Subcutaneous abdominal adipose tissue (tissue), 5 donors: Measurements from ENCODE around the gene LDLRAD3.

Experiments used
- H3K27ac ChIP-seq: one replicate; pipeline ENCODE4 v1.7.0; 2013; ENCODE audit warnings: low read depth, mild to moderate bottlenecking, inconsistent platforms, low read length, moderate library complexity
- H3K27me3 ChIP-seq, 5 donors: one replicate each; pipeline ENCODE4 v1.7.0; 2013; ENCODE audit warnings: low read length in 5 of 5, inconsistent platforms in 1 of 5; ENCODE audit not compliant: control insufficient read depth in 5 of 5, insufficient read depth in 4 of 5
- H3K36me3 ChIP-seq, 5 donors: one replicate each; pipeline ENCODE4 v1.7.0; 2013; ENCODE audit warnings: low read length in 5 of 5; ENCODE audit not compliant: control insufficient read depth in 5 of 5, insufficient read depth in 5 of 5
- H3K4me1 ChIP-seq, 5 donors: one replicate each; pipeline ENCODE4 v1.7.0; 2013; ENCODE audit warnings: low read length in 5 of 5, mild to moderate bottlenecking in 3 of 5, moderate library complexity in 1 of 5; ENCODE audit not compliant: control insufficient read depth in 5 of 5, insufficient read depth in 5 of 5
- H3K4me3 ChIP-seq, 5 donors: one replicate each; pipeline ENCODE4 v1.7.0; 2013; ENCODE audit warnings: low read length in 5 of 5, low read depth in 1 of 5
- H3K9ac ChIP-seq, 5 donors: one replicate each; pipeline ENCODE4 v1.7.0; 2013; ENCODE audit warnings: low read length in 5 of 5, mild to moderate bottlenecking in 4 of 5, moderate library complexity in 3 of 5
- H3K9me3 ChIP-seq, 5 donors: one replicate each; pipeline ENCODE4 v1.7.0; 2013; ENCODE audit warnings: low read length in 5 of 5; ENCODE audit not compliant: control insufficient read depth in 5 of 5
- donor health status: healthy.
- donor health status: healthy.
- donor health status: healthy.
- donor health status: healthy.
- donor health status: healthy.

Gene LDLRAD3

DNA sequence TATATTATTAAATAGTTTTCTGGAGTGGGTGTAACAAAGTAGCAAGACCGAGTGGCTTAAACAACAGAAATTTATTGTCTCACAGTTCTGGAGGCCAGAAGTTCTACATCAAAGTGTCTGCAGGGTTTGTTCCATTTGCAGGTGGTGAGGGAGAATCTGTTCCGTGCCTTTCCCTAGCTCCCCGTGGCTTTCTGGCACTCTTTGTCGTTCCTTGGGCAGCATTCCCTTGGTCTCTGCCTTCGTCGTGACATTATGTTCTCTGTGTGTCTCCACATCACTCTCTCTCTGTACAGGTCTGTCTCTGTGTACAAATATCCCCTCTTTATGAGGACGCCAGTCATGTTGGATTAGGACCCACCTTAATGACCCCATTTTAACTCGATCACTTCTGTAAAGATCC is 38.2 kb downstream of the LDLRAD3 start:
- Histone ChIP-seq H3K9me3 (no peaks in the 10 kb centered on the region), H3K4me3 (no peak overlapping the region), H3K4me1 (peaks cover 0 to 50% (median 13%) of the 10 kb centered on the region in 5 donors), H3K9ac (no peak overlapping the region), H3K27me3 (no peaks in the 10 kb centered on the region), H3K27ac (peak overlapping the region; percentile 49), H3K36me3 (no peaks in the 10 kb centered on the region)

DNA sequence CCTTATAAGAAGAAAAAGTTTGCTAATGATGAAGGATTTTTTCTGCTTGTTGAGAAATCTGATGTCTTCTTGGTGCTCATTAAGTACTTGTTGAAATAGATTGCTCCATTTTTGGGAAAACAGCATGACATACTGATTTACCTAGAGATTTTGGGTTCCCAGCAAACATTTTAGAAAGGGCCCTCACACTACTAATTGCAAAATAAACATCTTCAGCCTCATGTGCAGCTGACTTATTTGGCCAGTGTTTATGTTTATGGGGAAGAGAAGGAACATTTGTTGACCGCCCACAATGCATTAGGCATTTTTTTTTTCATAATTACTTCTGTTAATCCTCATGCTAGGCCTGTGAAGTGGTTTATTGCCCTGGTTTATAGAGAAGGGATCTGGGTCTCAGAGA is 40.1 kb downstream of the LDLRAD3 start:
- no peak overlapping the region for H3K27ac ChIP-seq

DNA sequence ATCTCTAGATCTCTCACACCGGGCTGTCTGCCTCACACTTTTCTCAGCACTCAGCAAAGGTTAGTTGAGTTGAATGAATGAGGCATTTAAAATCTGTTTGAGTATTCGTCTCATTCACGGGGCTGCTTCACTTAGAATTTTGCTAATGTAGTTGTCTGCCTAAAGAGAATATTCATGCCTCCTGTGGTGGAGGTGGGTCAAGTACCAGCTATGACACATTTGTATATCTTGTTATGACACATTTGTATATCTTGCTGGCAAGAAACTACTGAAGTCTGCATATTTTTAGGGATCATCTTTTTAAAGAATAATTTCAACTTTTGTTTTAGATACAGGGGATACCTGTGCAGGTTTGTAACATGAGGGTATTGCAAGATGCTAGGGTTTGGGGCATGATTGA is 43.1 kb downstream of the LDLRAD3 start:
- Histone ChIP-seq H3K9ac (no peak overlapping the region), H3K4me1 (peaks cover 0 to 33% (median 7%) of the 10 kb centered on the region in 5 donors), H3K36me3 (no peaks in the 10 kb centered on the region)

More for the DNA sequence above, 40.1 kb downstream of the LDLRAD3 start:
- Histone ChIP-seq H3K4me1 (peaks cover 0 to 50% (median 13%) of the 10 kb centered on the region in 5 donors), H3K9me3 (no peaks in the 10 kb centered on the region), H3K27me3 (no peaks in the 10 kb centered on the region), H3K36me3 (no peaks in the 10 kb centered on the region), H3K9ac (no peak overlapping the region), H3K4me3 (no peak overlapping the region)

DNA sequence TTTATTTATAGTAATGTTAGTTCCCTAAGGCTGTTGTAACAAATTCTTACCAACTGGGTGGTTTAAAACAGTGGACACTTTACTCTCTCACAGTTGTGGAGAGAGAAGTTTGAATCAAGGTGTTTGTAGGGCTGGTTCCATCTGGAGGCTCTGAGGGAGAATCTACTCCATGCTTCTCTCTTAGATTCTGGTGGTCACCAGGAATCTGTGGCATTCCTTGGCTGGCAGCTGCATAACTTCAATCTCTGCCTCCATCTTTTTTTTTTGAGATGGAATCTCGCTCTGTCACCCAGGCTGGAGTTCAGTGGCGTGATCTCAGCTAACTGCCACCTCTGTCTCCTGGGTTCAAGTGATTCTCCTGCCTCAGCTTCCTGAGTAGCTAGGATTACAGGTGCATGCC is 46.3 kb downstream of the LDLRAD3 start:
- Histone ChIP-seq H3K27ac (no peak overlapping the region), H3K27me3 (no peaks in the 10 kb centered on the region), H3K9ac (no peak overlapping the region), H3K4me3 (no peak overlapping the region), H3K4me1 (peaks cover 0 to 14% (median 0%) of the 10 kb centered on the region in 5 donors), H3K36me3 (no peaks in the 10 kb centered on the region), H3K9me3 (no peaks in the 10 kb centered on the region)

More for the DNA sequence above, 43.1 kb downstream of the LDLRAD3 start:
- H3K9me3 ChIP-seq, result no peaks in the 10 kb centered on the region
- no peak overlapping the region for H3K4me3 ChIP-seq
- peak overlapping the region; percentile 32 for H3K27ac ChIP-seq
- H3K27me3 ChIP-seq, result no peaks in the 10 kb centered on the region

DNA sequence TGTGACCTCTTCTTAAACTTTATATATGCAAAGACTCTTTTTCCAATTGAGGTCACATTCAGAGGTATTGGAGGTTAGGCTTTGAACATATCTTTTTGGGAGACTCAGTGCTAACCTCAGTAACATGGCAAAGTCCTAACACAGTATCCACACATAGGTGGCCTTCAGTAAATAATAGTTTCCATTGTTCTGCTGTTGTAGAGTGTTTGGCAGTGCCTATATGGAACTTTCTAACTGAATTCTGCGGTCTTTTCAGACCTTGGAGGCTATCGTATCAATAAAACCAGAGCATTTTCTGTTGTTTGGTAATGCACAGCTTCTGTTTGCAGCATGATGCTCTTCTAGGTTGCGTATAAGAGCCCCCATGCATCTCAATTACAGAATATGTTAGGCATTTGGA is 47.0 kb downstream of the LDLRAD3 start:
- H3K9ac ChIP-seq, result no peak overlapping the region
- H3K9me3 ChIP-seq, result no peaks in the 10 kb centered on the region
- H3K27me3 ChIP-seq, result no peaks in the 10 kb centered on the region
- no peak overlapping the region for H3K4me3 ChIP-seq
- H3K36me3 ChIP-seq, result no peaks in the 10 kb centered on the region
- H3K4me1 ChIP-seq, result peaks cover 0 to 11% (median 0%) of the 10 kb centered on the region in 5 donors
- no peak overlapping the region for H3K27ac ChIP-seq

DNA sequence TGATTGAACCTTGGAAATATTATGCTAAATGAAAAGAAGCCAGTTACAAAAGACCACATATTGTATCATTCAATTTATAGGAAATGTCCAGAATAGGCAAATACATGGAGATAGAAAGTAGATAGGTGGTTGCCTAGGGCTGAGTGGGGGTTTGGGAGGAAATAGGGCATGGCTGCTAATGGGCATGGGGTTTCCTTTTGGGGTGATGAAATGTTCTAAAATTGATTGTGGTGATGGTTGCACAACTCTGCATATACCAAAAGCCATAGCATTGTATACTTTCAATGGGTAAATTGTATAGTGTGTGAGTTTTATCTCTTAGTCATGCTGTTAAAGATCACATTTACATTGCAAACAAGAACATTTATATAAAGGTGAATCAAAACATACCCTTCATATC is 48.7 kb downstream of the LDLRAD3 start:
- Histone ChIP-seq H3K27me3 (no peaks in the 10 kb centered on the region), H3K9ac (no peak overlapping the region), H3K4me1 (peaks cover 0 to 11% (median 0%) of the 10 kb centered on the region in 5 donors), H3K27ac (no peak overlapping the region), H3K4me3 (no peak overlapping the region), H3K9me3 (no peaks in the 10 kb centered on the region), H3K36me3 (no peaks in the 10 kb centered on the region)

DNA sequence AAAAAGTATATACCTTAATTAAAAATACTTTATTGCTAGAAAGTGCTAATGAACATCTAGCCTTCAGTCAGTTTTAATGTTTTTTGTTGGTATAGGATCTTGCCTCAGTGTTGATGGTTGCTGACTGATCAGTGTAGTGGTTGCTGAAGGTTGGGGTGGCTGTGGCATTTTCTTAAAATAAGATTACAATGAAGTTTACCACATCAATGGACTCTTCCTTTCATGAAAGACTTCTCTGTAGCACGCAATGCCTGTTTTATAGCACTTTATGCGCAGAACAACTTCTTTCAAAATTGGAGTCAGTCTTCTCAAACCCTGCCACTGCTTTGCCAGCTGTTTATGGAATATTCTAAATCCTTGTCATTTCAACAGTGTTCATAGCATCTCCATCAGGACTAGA is 50.6 kb downstream of the LDLRAD3 start:
- H3K9ac ChIP-seq, result no peak overlapping the region
- H3K27ac ChIP-seq, result no peak overlapping the region
- H3K4me3 ChIP-seq, result no peak overlapping the region
- H3K36me3 ChIP-seq, result no peaks in the 10 kb centered on the region
- peaks cover 0 to 11% (median 0%) of the 10 kb centered on the region in 5 donors for H3K4me1 ChIP-seq
- H3K9me3 ChIP-seq, result no peaks in the 10 kb centered on the region
- H3K27me3 ChIP-seq, result no peaks in the 10 kb centered on the region

DNA sequence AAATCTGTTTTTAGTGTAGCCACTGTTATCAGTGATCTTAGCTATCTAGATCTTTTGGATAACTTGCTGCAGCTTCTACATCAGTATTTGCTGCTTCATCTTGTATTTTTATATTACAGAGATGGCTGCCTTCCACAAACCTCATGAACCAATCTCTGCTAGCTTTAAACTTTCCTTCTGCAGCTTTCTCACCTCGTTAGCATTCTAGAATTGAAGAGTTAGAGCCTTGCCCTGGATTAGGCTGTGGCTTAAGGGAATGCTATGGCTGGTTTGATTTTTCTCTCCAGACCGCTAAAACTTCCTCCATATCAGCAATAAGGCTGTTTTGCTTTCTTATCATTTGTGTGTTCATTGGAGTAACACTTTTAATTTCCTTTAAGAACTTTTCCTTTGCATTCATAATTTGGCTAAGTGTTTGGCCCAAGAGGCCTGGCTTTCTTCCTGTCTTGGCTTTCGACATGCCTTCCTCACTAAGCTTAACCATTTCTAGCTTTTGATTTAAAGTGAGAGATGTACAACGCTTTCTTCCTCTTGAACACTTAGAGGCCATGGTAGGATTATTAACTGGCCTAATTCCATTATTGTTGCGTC is 51.9 kb downstream of the LDLRAD3 start:
- H3K9ac ChIP-seq, result no peak overlapping the region
- H3K4me1 ChIP-seq, result peaks cover 0 to 11% (median 0%) of the 10 kb centered on the region in 5 donors
- H3K36me3 ChIP-seq, result no peaks in the 10 kb centered on the region
- H3K9me3 ChIP-seq, result no peaks in the 10 kb centered on the region
- H3K4me3 ChIP-seq, result no peak overlapping the region
- no peaks in the 10 kb centered on the region for H3K27me3 ChIP-seq
- no peak overlapping the region for H3K27ac ChIP-seq

DNA sequence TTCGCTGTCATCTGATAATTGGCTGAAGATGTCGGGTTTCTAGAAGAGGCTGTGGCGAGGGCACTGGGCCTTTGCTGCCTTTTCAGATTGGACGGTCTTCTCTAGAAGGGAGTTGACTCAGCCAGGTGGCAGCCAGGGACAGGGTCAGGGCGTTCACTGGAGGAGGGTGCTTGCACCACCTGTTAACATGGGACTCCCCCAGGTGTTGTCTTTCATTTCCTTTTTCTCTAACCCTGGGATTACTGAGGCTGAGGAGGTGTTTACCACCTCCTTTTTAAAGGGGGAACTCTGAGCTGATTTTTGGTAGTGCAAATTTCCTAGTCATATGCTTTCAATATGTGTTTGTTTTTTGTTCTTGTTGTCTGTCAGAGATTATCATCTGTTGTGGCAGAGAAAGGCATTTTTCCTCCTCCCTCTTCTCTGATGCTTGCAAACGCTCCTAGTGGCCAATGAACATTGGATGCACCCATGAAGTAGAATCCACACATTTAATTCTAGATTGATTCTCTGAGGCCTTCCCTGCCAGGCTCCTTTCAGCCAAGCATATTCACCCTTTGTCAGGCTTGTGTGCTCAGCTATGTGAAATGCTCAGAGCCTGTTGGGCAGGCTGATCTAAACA is 54.1 kb downstream of the LDLRAD3 start:
- Histone ChIP-seq H3K36me3 (no peaks in the 10 kb centered on the region), H3K27ac (no peak overlapping the region), H3K9ac (no peak overlapping the region)

DNA sequence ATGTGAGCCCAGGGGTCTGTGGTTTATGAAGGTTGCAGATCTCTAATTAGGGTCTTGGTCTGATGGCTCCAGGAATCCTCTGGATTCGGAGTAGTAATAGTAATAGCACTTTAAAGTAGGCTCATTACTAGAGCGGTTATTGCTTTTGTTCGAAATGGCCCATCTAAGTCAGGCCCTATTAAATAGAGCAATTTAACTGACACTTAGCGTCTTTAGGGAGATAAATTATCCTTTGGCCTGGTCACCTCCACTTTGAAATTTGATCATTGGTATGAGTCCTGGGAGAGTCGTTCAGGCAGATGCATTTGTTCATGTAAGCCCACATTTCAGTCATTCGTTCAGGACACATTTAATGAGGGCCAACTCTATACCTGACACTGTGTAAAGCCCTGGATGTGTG is 54.8 kb downstream of the LDLRAD3 start:
- Histone ChIP-seq H3K4me3 (no peak overlapping the region), H3K9ac (no peak overlapping the region), H3K36me3 (no peaks in the 10 kb centered on the region), H3K27ac (no peak overlapping the region), H3K27me3 (no peaks in the 10 kb centered on the region), H3K9me3 (no peaks in the 10 kb centered on the region), H3K4me1 (peaks cover 0 to 11% (median 0%) of the 10 kb centered on the region in 5 donors)

More for the DNA sequence above, 54.1 kb downstream of the LDLRAD3 start:
- no peaks in the 10 kb centered on the region for H3K9me3 ChIP-seq
- peaks cover 0 to 11% (median 0%) of the 10 kb centered on the region in 5 donors for H3K4me1 ChIP-seq
- H3K4me3 ChIP-seq, result no peak overlapping the region
- H3K27me3 ChIP-seq, result no peaks in the 10 kb centered on the region
